EL (cell line): Measurements from ENCODE around the gene EFNB3.

Experiments
- DNase-seq: peaks from one replicate; pipeline ENCODE4 v3.0.0-alpha.2; 2016

Gene EFNB3

GRCh38 chr17:7719661-7720060 lies 14.7 kb downstream of the EFNB3 start:
- no peak for DNase-seq

- DNase-seq, result no peak
Observed at GRCh38 chr17:7720125-7720524, 15.1 kb downstream of the EFNB3 start.

DNA sequence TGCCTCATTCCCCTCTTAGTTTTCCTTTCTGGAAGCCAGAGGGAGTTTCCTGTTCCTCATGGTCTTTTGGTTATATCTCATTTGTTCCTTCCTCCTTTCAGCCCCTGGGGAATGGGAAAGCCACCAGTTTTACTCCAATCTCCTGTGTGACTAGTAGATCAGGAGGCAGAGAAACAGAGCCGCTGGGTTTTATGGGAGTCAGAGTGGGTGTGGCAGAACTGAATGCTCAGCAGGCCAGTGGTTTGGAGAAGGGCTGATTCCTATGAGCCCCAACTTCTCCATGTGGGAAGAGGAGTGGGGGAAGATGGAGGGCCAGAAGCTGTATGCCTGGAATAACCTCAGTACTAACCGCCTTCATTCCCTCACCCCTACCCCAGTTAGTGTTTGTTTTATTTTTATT lies 16.6 kb downstream of the EFNB3 start:
- no peak for DNase-seq

- DNase-seq, result no peak
Observed at GRCh38 chr17:7727886-7728285, 22.9 kb downstream of the EFNB3 start.

- DNase-seq, result no peak
Observed at GRCh38 chr17:7729816-7730215, 24.8 kb downstream of the EFNB3 start.

DNA sequence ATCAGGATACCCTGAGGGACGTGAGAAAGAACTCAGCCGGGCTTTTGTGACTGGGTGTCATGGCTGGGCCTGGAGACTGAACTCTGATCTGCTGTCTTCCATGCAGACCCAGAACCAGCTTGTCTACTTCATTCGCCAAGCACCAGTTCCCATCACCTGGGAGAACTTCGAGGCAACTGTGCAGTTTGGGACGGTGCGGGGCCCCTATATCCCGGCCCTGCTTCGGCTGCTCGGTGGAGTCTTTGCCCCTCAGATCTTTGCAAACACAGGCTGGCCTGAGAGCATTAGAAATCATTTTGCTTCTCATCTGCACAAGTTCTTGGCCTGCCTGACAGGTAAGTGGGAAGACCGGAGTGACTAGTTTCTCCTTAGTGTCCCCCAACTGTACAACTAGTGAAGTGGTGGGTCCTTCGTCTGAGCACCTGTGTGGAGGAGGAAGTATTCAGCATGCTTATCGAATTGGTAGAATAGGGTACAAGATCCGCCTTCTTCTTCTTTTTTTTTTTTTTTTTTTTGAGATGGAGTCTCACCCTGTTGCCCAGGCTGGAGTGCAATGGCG lies 28.1 kb downstream of the EFNB3 start:
- no peak for DNase-seq

GRCh38 chr17:7737601-7738000 lies 32.6 kb downstream of the EFNB3 start:
- DNase-seq, result no peak

GRCh38 chr17:7739746-7740145 lies 34.7 kb downstream of the EFNB3 start:
- DNase-seq, result no peak

DNA sequence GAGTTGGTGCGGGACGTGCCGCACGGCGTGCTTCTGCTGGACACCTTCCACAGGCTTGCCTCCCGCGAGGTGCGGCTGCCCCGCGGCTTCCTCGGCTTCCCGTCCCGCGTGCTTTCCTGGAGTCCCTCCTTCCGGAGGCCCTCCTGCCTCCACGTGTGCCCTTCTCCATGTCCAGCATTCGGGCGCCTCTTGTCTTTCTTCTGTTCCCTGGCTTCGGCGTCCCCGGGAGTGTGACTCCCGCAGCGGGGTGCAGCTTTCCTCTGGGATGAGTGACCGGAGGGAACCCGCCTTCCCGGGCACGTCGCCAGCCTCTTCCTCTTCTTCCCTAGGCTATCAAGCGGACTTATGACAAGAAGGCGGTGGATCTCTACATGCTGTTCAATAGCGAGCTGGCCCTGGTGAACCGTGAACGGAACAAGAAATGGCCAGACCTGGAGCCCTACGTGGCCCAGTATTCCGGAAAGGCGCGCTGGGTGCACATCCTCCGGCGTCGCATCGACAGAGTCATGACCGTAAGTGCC lies 35.5 kb downstream of the EFNB3 start:
- no peak for DNase-seq

DNA sequence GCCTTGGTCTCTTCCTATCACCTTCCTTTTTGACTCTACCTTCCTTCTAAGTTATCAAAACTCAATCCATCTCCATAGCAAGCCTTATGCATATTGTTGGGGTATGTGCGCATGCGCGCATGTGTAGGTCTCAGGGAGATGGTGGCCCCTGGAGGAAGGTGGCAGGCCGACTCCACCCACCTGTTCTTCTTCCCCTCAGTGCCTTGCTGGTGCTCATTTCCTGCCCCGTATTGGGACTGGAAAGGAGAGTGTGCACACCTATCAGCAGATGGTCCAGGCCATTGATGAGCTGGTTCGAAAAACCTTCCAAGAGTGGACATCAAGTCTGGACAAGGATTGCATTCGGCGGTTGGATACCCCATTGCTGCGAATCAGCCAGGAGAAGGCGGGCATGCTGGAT lies 37.7 kb downstream of the EFNB3 start:
- DNase-seq, result no peak

DNA sequence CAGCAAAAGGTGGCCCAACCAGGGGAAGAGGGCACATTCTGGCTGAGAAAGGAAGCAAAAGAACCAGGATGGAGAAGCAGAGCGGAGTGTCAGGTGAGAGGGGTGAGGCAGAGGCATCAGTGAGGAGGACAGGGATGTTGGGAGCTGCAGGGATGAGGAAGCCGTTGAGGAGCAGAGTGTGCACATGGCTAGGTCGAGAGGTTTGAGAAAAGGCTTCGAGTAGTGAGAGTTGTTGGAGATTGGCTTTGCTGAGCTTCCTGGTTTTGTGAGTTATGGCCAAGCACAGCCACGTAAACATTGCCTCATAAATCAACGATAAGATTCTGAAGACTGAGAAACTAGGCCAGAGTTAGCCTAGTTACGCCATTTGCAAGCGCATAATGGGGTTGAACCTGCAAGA lies 39.4 kb downstream of the EFNB3 start:
- DNase-seq, result no peak

- peak; percentile 95 for DNase-seq
Observed at GRCh38 chr17:7745748-7746470, 40.9 kb downstream of the EFNB3 start.

DNA sequence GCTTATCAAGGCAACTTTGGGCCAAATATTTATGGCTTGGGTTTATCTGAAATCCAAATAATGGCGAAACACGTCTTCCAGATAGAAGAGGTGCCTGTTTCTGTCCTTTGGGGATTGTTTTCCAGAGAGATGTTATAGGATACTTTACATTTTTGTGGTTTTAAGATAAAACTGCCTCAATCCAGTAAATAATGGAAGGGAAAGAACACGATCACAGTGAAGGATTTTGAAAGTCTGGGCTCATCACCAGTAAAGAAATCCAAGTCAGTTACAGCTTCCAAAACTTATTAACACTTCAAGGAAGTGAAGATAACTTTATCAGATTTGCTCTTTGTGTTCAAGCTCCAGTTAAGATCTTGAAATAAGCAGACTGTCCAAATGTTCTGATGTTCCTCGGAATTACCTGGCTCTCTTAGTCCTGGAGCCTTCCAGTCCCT lies 42.7 kb downstream of the EFNB3 start:
- DNase-seq, result peak; percentile 64

- peak; percentile 41 for DNase-seq
Observed at GRCh38 chr17:7748076-7748775, 43.2 kb downstream of the EFNB3 start.

DNA sequence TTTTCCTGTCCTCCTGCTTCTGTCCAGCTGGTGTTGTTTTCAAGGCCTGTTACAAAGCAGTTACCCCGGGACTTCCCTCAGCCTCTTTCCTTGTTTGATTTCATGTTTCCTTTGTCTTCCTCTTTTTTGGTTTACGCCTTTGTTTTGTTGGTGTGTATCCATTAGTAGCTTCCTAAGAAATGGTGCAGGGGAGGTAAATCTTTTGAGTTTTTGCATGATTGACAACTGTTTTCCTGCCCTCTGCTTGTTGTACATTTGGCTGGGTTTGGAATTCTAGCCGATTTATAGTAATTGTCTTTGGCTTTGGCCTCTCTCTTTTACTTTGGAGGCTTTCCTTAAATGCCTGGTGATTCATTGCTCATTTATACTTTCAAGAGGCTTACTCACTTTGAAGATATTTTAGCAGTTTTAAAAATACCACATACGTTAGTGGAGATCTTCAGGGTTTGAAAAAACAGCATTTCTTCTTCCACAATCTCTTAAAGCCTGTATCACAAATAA lies 45.4 kb downstream of the EFNB3 start:
- peak; percentile 88 for DNase-seq

DNA sequence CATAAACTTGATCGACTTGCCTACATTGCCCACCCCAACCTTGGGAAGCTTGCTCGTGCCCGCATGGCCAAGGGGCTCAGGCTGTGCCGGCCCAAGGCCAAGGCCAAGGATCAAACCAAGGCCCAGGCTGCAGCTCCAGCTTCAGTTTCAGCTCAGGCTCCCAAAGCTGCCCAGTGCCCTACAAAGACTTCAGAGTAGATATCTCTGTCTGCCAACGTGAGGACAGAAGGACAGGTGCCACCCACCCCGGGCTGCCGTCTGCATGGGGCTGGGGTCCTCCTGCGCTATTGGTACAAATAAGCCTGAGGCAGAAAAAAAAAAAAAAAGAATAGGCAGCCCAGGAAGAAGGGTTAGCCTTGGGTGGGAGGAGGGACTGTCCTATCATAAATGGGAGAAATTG lies 49.7 kb downstream of the EFNB3 start:
- DNase-seq, result no peak

DNA sequence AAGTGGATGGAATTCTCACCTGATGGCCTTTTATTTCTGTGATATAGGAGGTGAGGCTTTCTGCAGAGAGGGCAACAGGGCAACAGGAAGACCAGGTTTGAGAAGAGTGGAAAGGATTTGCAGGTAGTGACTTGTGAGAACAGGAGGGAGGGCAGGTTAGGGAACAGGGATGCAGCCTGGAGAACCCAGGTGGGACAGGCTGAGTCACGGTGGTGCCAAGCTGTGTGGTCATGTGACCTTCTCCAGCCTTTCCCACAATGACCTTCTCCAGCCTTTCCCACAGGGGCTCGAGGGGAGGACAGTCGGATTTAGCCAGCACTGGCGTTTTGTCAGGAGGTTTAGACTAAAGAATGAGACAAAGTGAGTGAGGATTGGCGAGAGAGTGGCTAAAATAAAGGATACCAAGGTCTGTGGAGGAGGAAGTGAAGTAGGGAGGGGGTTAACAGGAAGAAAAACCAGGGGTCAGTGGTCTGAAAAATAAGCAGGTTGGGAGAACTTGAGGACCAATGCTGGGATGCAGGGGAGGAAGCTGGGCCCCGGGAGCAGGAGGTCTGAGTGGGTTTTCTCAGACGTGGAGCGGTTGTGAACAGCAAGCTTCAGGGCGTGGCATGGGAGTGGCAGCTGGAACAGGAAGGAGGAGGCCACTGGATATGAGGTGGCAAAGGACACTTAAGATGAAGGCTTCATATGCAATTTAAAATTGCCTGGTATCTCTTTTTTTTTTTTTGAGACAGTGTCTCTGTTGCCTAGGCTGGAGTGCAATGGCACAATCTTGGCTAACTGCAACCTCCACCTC lies 50.3 kb downstream of the EFNB3 start:
- DNase-seq, result no peak

DNA sequence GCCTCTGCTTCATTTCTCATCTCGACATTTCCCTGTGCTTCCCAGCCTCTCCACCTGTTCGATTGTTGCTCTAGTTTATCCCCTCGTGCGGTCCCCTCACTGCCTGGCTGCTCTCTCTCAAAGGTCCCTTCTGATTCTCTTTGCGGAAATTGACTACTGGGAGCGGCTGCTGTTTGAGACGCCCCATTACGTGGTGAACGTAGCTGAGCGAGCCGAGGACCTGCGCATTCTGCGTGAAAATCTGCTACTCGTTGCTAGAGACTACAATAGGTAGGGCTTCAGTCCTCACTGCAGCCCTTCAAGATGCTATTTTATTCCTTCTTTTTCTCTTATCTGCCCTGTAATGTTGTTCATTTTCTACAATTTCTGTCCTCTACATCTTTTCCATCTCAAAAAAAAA lies 52.0 kb downstream of the EFNB3 start:
- DNase-seq, result no peak
